HepG2 (cell line): ENCODE data around the gene CD109. TPM values are rescaled to one million over a fixed set of nuclear protein-coding genes. Genes with fewer than 3 reads are reported as not detected.

Source experiments
- ATAC-seq: fragments of 200-7000 bp; cut with Tn5 transposase; 3 replicates; pipeline ENCODE4 v1.9.1; 2020; ENCODE audit warnings: mild to moderate bottlenecking, moderate library complexity
- BruUV-seq: library from RNA; stranded (reverse); fragments of 400-500 nt; replicated peaks from 2 replicates; lab custom pipeline; 2021; lab: Mats Ljungman, UMichigan
- CTCF ChIA-PET: fragments of 300-600 bp; formaldehyde crosslinking; extraction: SDS; loops from one replicate; lab custom pipeline; 2021; ENCODE audit warnings: low total read pairs, inconsistent platforms, low intra/inter-chr PET ratio; lab: Yijun Ruan, JAX
- POLR2A ChIA-PET: fragments of 350-600 bp; sonication (Branson Sonifier 250); formaldehyde crosslinking; loops from one replicate; lab custom pipeline; 2020; ENCODE audit warnings: antibody characterized with exemption, inconsistent platforms; lab: Yijun Ruan, JAX
- DNase-seq: peaks from one replicate; pipeline ENCODE4 v3.0.0-alpha.2; 2015; ENCODE audit warnings: low spot score
- FAIRE-seq: peaks from 3 replicates; lab custom pipeline; 2011; peaks lifted over from hg19 to GRCh38; lab: Jason Lieb, UNC
- H2AFZ ChIP-seq: one replicate; pipeline ENCODE4 v1.6.1; 2011; ENCODE audit warnings: low read length, inconsistent platforms
- H3K27ac ChIP-seq: fragments of 300-600 bp; 3 replicates; pipeline ENCODE4 v1.8.0; 2011; ENCODE audit warnings: mixed run types, mild to moderate bottlenecking, mixed read lengths, low read length, inconsistent platforms; ENCODE audit not compliant: insufficient read depth; ENCODE audit errors: extremely low read length
- H3K27me3 ChIP-seq, 2 experiments: fragments of 200-600 bp in 1 of 2; 2 replicates in 1 of 2; 3 replicates in 1 of 2; pipeline versions ENCODE4 v1.6.0 to v1.8.0; 2011; ENCODE audit warnings: low read length in 2 of 2, mild to moderate bottlenecking in 2 of 2, moderate library complexity in 2 of 2, inconsistent platforms in 1 of 2; ENCODE audit not compliant: insufficient read depth in 2 of 2, control insufficient read depth in 1 of 2
- H3K36me3 ChIP-seq, 2 experiments: fragments of 200-600 bp in 1 of 2; replicated peaks in 1 of 2; 2 replicates in 1 of 2; 3 replicates in 1 of 2; pipeline versions ENCODE4 v1.5.1 to v1.8.0; 2011; ENCODE audit warnings: low read length in 2 of 2, inconsistent platforms in 1 of 2; ENCODE audit not compliant: insufficient read depth in 2 of 2, control insufficient read depth in 1 of 2
- H3K4me1 ChIP-seq: 2 replicates; pipeline ENCODE4 v1.5.1; 2012; ENCODE audit warnings: low read length, inconsistent platforms; ENCODE audit not compliant: insufficient read depth
- H3K4me2 ChIP-seq: 2 replicates; pipeline ENCODE4 v1.6.0; 2011; ENCODE audit warnings: low read depth, low read length, inconsistent platforms
- H3K4me3 ChIP-seq, 3 experiments: fragments of 200-600 bp in 1 of 3; sonication (generic), shearing (Covaris generic) in 1 of 3; replicated peaks in 1 of 3; 2 replicates each; pipeline ENCODE4 v1.5.1; 2011 to 2016; ENCODE audit warnings: low read length in 3 of 3, inconsistent platforms in 2 of 3, low read depth in 2 of 3, mild to moderate bottlenecking in 2 of 3, control low read depth in 1 of 3, mixed read lengths in 1 of 3; ENCODE audit not compliant: insufficient read depth in 1 of 3
- H3K79me2 ChIP-seq: one replicate; pipeline ENCODE4 v1.6.1; 2011; ENCODE audit warnings: low read length, inconsistent platforms; ENCODE audit not compliant: insufficient read depth
- H3K9ac ChIP-seq: 2 replicates; pipeline ENCODE4 v1.6.0; 2011; ENCODE audit warnings: mild to moderate bottlenecking, low read depth, low read length, inconsistent platforms; ENCODE audit not compliant: insufficient read depth
- H3K9me3 ChIP-seq: 2 replicates; pipeline ENCODE4 v1.5.1; 2012; ENCODE audit warnings: mild to moderate bottlenecking, low read length
- H4K20me1 ChIP-seq: 2 replicates; pipeline ENCODE4 v1.6.0; 2011; ENCODE audit warnings: inconsistent platforms, mild to moderate bottlenecking, low read length, moderate library complexity; ENCODE audit not compliant: insufficient read depth
- ARNT2 ChIP-seq: sonication (generic); formaldehyde crosslinking; IDR thresholded peaks from 2 replicates; pipeline ENCODE4 v1.8.0; 2022; ENCODE audit warnings: mild to moderate bottlenecking, low read depth, missing genetic modification reagents, moderate library complexity
- GMEB1 ChIP-seq: sonication (generic); formaldehyde crosslinking; IDR thresholded peaks from 2 replicates; pipeline ENCODE4 v1.5.1; 2020; ENCODE audit warnings: missing genetic modification reagents, mild to moderate bottlenecking, borderline replicate concordance
- GZF1 ChIP-seq: sonication (generic); formaldehyde crosslinking; IDR thresholded peaks from 2 replicates; pipeline ENCODE4 v1.5.1; 2020; ENCODE audit warnings: mild to moderate bottlenecking, missing genetic modification reagents
- MLXIP ChIP-seq: sonication (generic); formaldehyde crosslinking; IDR thresholded peaks from 2 replicates; pipeline ENCODE4 v1.9.0; 2021; ENCODE audit warnings: missing genetic modification reagents, borderline replicate concordance
- POLR2AphosphoS2 ChIP-seq: IDR thresholded peaks from 2 replicates; pipeline ENCODE4 v1.6.1; 2011; ENCODE audit warnings: low read depth, low read length, improper control_type of control experiment
- SIN3B ChIP-seq: fragments of 150-350 bp; IDR thresholded peaks from 2 replicates; pipeline ENCODE4 v1.6.1; 2014; ENCODE audit warnings: low read length
- SNAPC5 ChIP-seq: sonication (generic); formaldehyde crosslinking; IDR thresholded peaks from 2 replicates; pipeline ENCODE4 v1.8.1; 2023; ENCODE audit warnings: mild to moderate bottlenecking, missing genetic modification reagents, borderline replicate concordance
- TARDBP ChIP-seq: sonication (generic); formaldehyde crosslinking; IDR thresholded peaks from 2 replicates; pipeline ENCODE4 v1.8.0; 2022; ENCODE audit warnings: mild to moderate bottlenecking, missing genetic modification reagents
- THAP8 ChIP-seq: sonication (generic); formaldehyde crosslinking; IDR thresholded peaks from 2 replicates; pipeline ENCODE4 v1.5.1; 2020; ENCODE audit warnings: missing genetic modification reagents, mild to moderate bottlenecking, borderline replicate concordance
- ZNF136 ChIP-seq: sonication (generic); formaldehyde crosslinking; IDR thresholded peaks from 2 replicates; pipeline ENCODE4 v1.8.1; 2022; ENCODE audit warnings: low read depth, mild to moderate bottlenecking, moderate library complexity, missing genetic modification reagents
- ZNF460 ChIP-seq: sonication (generic); formaldehyde crosslinking; IDR thresholded peaks from 2 replicates; pipeline ENCODE4 v1.5.1; 2020; ENCODE audit warnings: missing genetic modification reagents, mild to moderate bottlenecking, borderline replicate concordance
- ZNF510 ChIP-seq: sonication (generic); formaldehyde crosslinking; IDR thresholded peaks from 2 replicates; pipeline ENCODE4 v1.4.0; 2020; ENCODE audit warnings: low read depth, mild to moderate bottlenecking, missing genetic modification reagents
- ZNF614 ChIP-seq: IDR thresholded peaks from 2 replicates; pipeline ENCODE4 v1.6.1; 2018; ENCODE audit warnings: missing biosample characterization, missing genetic modification reagents, inconsistent platforms, borderline replicate concordance
- ZNF7 ChIP-seq: IDR thresholded peaks from 2 replicates; pipeline ENCODE4 v1.6.1; 2016; ENCODE audit warnings: missing biosample characterization, missing genetic modification reagents
- ZNF83 ChIP-seq: sonication (generic); formaldehyde crosslinking; IDR thresholded peaks from 2 replicates; pipeline ENCODE4 v1.4.0; 2020; ENCODE audit warnings: missing genetic modification reagents, mild to moderate bottlenecking, borderline replicate concordance
- ZXDC ChIP-seq: sonication (generic); formaldehyde crosslinking; IDR thresholded peaks from 2 replicates; pipeline ENCODE4 v1.5.0; 2020; ENCODE audit warnings: mild to moderate bottlenecking, missing genetic modification reagents
- WGBS: methylation state at CpG from one replicate; pipeline ENCODE4 v1.1.6; 2017; ENCODE audit warnings: low lambda C conversion rate; 5-methylcytosine and 5-hydroxymethylcytosine counted together
- in situ Hi-C: cut with HindIII; loops from 2 replicates; pipeline ENCODE4 v1.10.0; 2017; ENCODE audit warnings: low pct_unique_long_range_greater_than_20kb; ENCODE audit not compliant: extremely low pct_ligation_motif_present
- intact Hi-C: fragments of 100-400 bp; cut with micrococcal nuclease; formaldehyde crosslinking; loops from one replicate; pipeline ENCODE4 v1.10.0; 2022; ENCODE audit not compliant: unreplicated experiment
- polyA plus RNA-seq, 8 experiments: library from polyadenylated mRNA; depleted of rRNA in 3 of 8; stranded (reverse) in 7 of 8; unstranded in 1 of 8; fragments of >200 nt; fragmentation: Illumina TruSeq in 4 of 8; extraction: Trizol in 4 of 8; gene quantifications; 2 replicates each; pipeline versions ENCODE4 v1.2.1 to v1.2.3, GENCODE V29; 2011 to 2016; ENCODE audit warnings: low read depth in 4 of 8, missing spikeins in 1 of 8, mixed read lengths in 1 of 8; ENCODE audit not compliant: insufficient read depth in 1 of 8
- total RNA-seq, 5 experiments: library from RNA; depleted of rRNA; stranded (reverse); fragments of >200 nt; fragmentation: Illumina TruSeq; extraction: Trizol; gene quantifications; 2 replicates each; pipeline ENCODE4 v1.2.3, GENCODE V29; 2016; ENCODE audit warnings: low read depth in 1 of 5

Gene CD109
- total and polyA plus RNA-seq, 2 of the 13 experiments (the other 11 are each of a cell fraction or from before 2014, with no cell fraction given): 0.93 to 2.1 TPM

GRCh38 chr6:73746787-73747186 lies 50.8 kb downstream of the CD109 start:
- H4K20me1 ChIP-seq: no peaks in the 10 kb centered on the region
- H3K27ac ChIP-seq: no peak overlapping the region
- POLR2A ChIA-PET: no interaction called here
- no TSS peak for BruUV-seq
- no peaks in the 10 kb centered on the region for H3K9me3 ChIP-seq
- H3K4me2 ChIP-seq: no peak overlapping the region
- no peaks in the 10 kb centered on the region for H3K27me3 ChIP-seq
- no peaks in the 10 kb centered on the region for H3K36me3 ChIP-seq
- DNase-seq (no peak), FAIRE-seq (no peak), ATAC-seq (no peak)
- in situ Hi-C loops (loop anchor here (25.0 kb wide), 1 partner anchor 1466 kb away; the partner anchor contains the start of gene COL12A1), intact Hi-C loops (no loop called here)
- no peak overlapping the region for H2AFZ ChIP-seq
- TF ChIP-seq ZNF136 (CRISPR knock-in tag) (no peak), SNAPC5 (CRISPR knock-in tag) (no peak), ZNF7 (no peak), GZF1 (CRISPR knock-in tag) (no peak), ZNF614 (CRISPR knock-in tag) (no peak), ZXDC (CRISPR knock-in tag) (no peak), TARDBP (no peak), ARNT2 (CRISPR knock-in tag) (no peak), THAP8 (CRISPR knock-in tag) (no peak), ZNF510 (CRISPR knock-in tag) (no peak), ZNF460 (no peak), GMEB1 (CRISPR knock-in tag) (no peak), SIN3B (no peak), POLR2AphosphoS2 (no peak), ZNF83 (CRISPR knock-in tag) (no peak), MLXIP (CRISPR knock-in tag) (no peak)
- H3K79me2 ChIP-seq: no peaks in the 10 kb centered on the region
- H3K4me3 ChIP-seq: no peak overlapping the region
- no peak overlapping the region for H3K9ac ChIP-seq
- no peaks in the 10 kb centered on the region for H3K4me1 ChIP-seq
- 34% methylated on average over 1 of the region's 1 CpG for WGBS
- CTCF ChIA-PET: no interaction called here
